Measurements from ENCODE around the gene SCP2.

Gene SCP2

GRCh38 chr1:52915211-52915854 is 11.7 kb upstream of the SCP2 start:
- ChIA-PET POLR2A (no interaction called here), CTCF (interaction anchor here (1.0 to 1.6 kb wide), 3 partner anchors 10 to 12 kb away, joined by 3 to 6 read pairs (median 3); partner anchors contain the start of gene SCP2)
- TF ChIP-seq CTCF (IDR thresholded peaks at IDR 0.05; ENCODE audit: insufficient read depth, low read length, missing control alignments) = no peak
- H3K4me3 ChIP-seq (ENCODE audit: low read depth, low read length) = no peak overlapping the region
- no peak for DNase-seq (ENCODE audit: low read depth, low spot score)

GRCh38 chr1:52915855-52916220 is 11.2 kb upstream of the SCP2 start:
- no peak for TF ChIP-seq CTCF (IDR thresholded peaks at IDR 0.05; ENCODE audit: insufficient read depth, low read length, missing control alignments)
- ChIA-PET POLR2A (no interaction called here), CTCF (interaction anchor here (1.0 to 1.6 kb wide), 3 partner anchors 9 to 11 kb away, joined by 3 to 6 read pairs (median 3); partner anchors contain the start of gene SCP2)
- no peak for DNase-seq (ENCODE audit: low read depth, low spot score)
- no peak overlapping the region for H3K4me3 ChIP-seq (ENCODE audit: low read depth, low read length)

GRCh38 chr1:52916241-52916975 is 10.7 kb upstream of the SCP2 start:
- no peak for DNase-seq (ENCODE audit: low read depth, low spot score)
- no peak overlapping the region for H3K4me3 ChIP-seq (ENCODE audit: low read depth, low read length)
- POLR2A ChIA-PET = no interaction called here
- no peak for TF ChIP-seq CTCF (IDR thresholded peaks at IDR 0.05; ENCODE audit: insufficient read depth, low read length, missing control alignments)
- CTCF ChIA-PET = interaction anchor here (1.1 to 1.6 kb wide), 3 partner anchors 9 to 15 kb away, joined by 3 to 6 read pairs (median 3); no protein-coding TSS in a partner anchor

GRCh38 chr1:52917156-52917555 is 9.9 kb upstream of the SCP2 start:
- DNase-seq (ENCODE audit: low read depth, low spot score) = no peak
- ChIA-PET POLR2A (interaction anchor here (0.7 to 1.0 kb wide), 2 partner anchors 17 to 19 kb away, joined by 3 read pairs; no protein-coding TSS in a partner anchor), CTCF (interaction anchor here (1.1 to 1.6 kb wide), 3 partner anchors 8 to 14 kb away, joined by 3 to 6 read pairs (median 3); no protein-coding TSS in a partner anchor)
- TF ChIP-seq CTCF (IDR thresholded peaks at IDR 0.05; ENCODE audit: insufficient read depth, low read length, missing control alignments) = no peak
- H3K4me3 ChIP-seq (ENCODE audit: low read depth, low read length) = no peak overlapping the region

- ChIA-PET POLR2A (interaction anchor here (0.7 to 1.0 kb wide), 2 partner anchors 18 to 20 kb away, joined by 3 read pairs; no protein-coding TSS in a partner anchor), CTCF (interaction anchor here (1.1 kb wide), 1 partner anchor 14 kb away, joined by 3 read pairs; no protein-coding TSS in a partner anchor)
- no peak for TF ChIP-seq CTCF (IDR thresholded peaks at IDR 0.05; ENCODE audit: insufficient read depth, low read length, missing control alignments)
- no peak for DNase-seq (ENCODE audit: low read depth, low spot score)
- H3K4me3 ChIP-seq (ENCODE audit: low read depth, low read length) = no peak overlapping the region
These were observed 9.5 kb upstream of the SCP2 start for GRCh38 chr1:52917581-52917980.

GRCh38 chr1:52918201-52918600 is 8.9 kb upstream of the SCP2 start:
- POLR2A ChIA-PET = no interaction called here

More at GRCh38 chr1:52918201-52918600, 8.9 kb upstream of the SCP2 start:
- no peak for TF ChIP-seq CTCF (IDR thresholded peaks at IDR 0.05; ENCODE audit: insufficient read depth, low read length, missing control alignments)
- no peak overlapping the region for H3K4me3 ChIP-seq (ENCODE audit: low read depth, low read length)
- no peak for DNase-seq (ENCODE audit: low read depth, low spot score)
- CTCF ChIA-PET = interaction anchor here (1.0 to 2.1 kb wide), 4 partner anchors 9 to 268 kb away, joined by 3 to 6 read pairs (median 4); partner anchors contain the start of gene SCP2

Measured in AG04449 (cell line).